HG03135 (cell line): ENCODE measurements around the gene CAMK1D.
A peak's percentile ranks its signal among the peaks of the same experiment; 100 is the strongest.
"Not testable (repeated sequence)": the region's sequence is repeated elsewhere in the genome, so short reads cannot be mapped to it uniquely, and the experiment has no call there.

Experiments
- ATAC-seq: cut with Tn5 transposase; IDR thresholded peaks from one replicate; pipeline ENCODE4 v1.9.1; 2021; ENCODE audit warnings: mild to moderate bottlenecking, moderate library complexity; ENCODE audit not compliant: unreplicated experiment

The CAMK1D gene

GRCh38 chr10:12709521-12709963 lies 360.2 kb downstream of the CAMK1D start:
- no peak for ATAC-seq

GRCh38 chr10:12710157-12710556 lies 360.8 kb downstream of the CAMK1D start:
- no peak for ATAC-seq

- ATAC-seq: peak; percentile 74
Measured at GRCh38 chr10:12710594-12711349, 361.4 kb downstream of the CAMK1D start.

- no peak for ATAC-seq
Measured at GRCh38 chr10:12711350-12711708, 362.0 kb downstream of the CAMK1D start.

- ATAC-seq: no peak
Measured at GRCh38 chr10:12712293-12712983, 363.1 kb downstream of the CAMK1D start.

- ATAC-seq: not testable (repeated sequence)
Measured at GRCh38 chr10:12712984-12713316, 363.6 kb downstream of the CAMK1D start.

GRCh38 chr10:12716042-12716441 lies 366.7 kb downstream of the CAMK1D start:
- ATAC-seq: no peak

GRCh38 chr10:12717981-12718707 lies 368.8 kb downstream of the CAMK1D start:
- ATAC-seq: no peak

GRCh38 chr10:12719365-12719764 lies 370.0 kb downstream of the CAMK1D start:
- ATAC-seq: no peak

GRCh38 chr10:12720217-12720981 lies 371.1 kb downstream of the CAMK1D start:
- no peak for ATAC-seq

- no peak for ATAC-seq
Measured at GRCh38 chr10:12721334-12721733, 372.0 kb downstream of the CAMK1D start.

GRCh38 chr10:12723220-12723619 lies 373.9 kb downstream of the CAMK1D start:
- ATAC-seq: no peak

- ATAC-seq: no peak
Measured at GRCh38 chr10:12724807-12725579, 375.6 kb downstream of the CAMK1D start.

GRCh38 chr10:12725580-12725888 lies 376.2 kb downstream of the CAMK1D start:
- not testable (repeated sequence) for ATAC-seq

- ATAC-seq: no peak
Measured at GRCh38 chr10:12726971-12727831, 377.9 kb downstream of the CAMK1D start.

GRCh38 chr10:12727832-12728215 lies 378.5 kb downstream of the CAMK1D start:
- ATAC-seq: no peak

- ATAC-seq: no peak
Measured at GRCh38 chr10:12728494-12728893, 379.1 kb downstream of the CAMK1D start.

GRCh38 chr10:12729885-12730284 lies 380.5 kb downstream of the CAMK1D start:
- no peak for ATAC-seq

- no peak for ATAC-seq
Measured at GRCh38 chr10:12730809-12731519, 381.6 kb downstream of the CAMK1D start.
